MCF 10A (cell line): ENCODE data around the gene MEGF8. TPM values are rescaled to one million over a fixed set of nuclear protein-coding genes. Genes with fewer than 3 reads are reported as not detected.

Source experiments
- BruUV-seq: library from RNA; stranded (reverse); fragments of 400-500 nt; replicated peaks from 2 replicates; lab custom pipeline; 2021; lab: Mats Ljungman, UMichigan
- CTCF ChIA-PET: fragments of 300-600 bp; sonication (Branson Sonifier 250); formaldehyde crosslinking; extraction: SDS; loops from one replicate; lab custom pipeline; 2021; ENCODE audit warnings: antibody characterized with exemption, inconsistent platforms; lab: Yijun Ruan, JAX
- POLR2A ChIA-PET: fragments of 300-600, 350-650 bp; sonication (Branson Sonifier 250); formaldehyde crosslinking; extraction: SDS; loops from one replicate; lab custom pipeline; 2020; ENCODE audit warnings: antibody characterized with exemption, inconsistent platforms; lab: Yijun Ruan, JAX
- DNase-seq: peaks from one replicate; pipeline ENCODE4 v3.0.0-alpha.2; 2018; ENCODE audit not compliant: unreplicated experiment
- H3K27ac Mint-ChIP-seq: one replicate; pipeline ENCODE4 v1.8.0; 2022; ENCODE audit warnings: mild to moderate bottlenecking, low read depth, mixed read lengths; ENCODE audit not compliant: unreplicated experiment
- H3K27me3 Mint-ChIP-seq: one replicate; pipeline ENCODE4 v1.8.0; 2022; ENCODE audit warnings: mixed read lengths; ENCODE audit not compliant: insufficient read depth, unreplicated experiment
- H3K36me3 Mint-ChIP-seq: one replicate; pipeline ENCODE4 v1.8.0; 2022; ENCODE audit warnings: mild to moderate bottlenecking, moderate library complexity, mixed read lengths; ENCODE audit not compliant: insufficient read depth, unreplicated experiment
- H3K4me1 Mint-ChIP-seq: one replicate; pipeline ENCODE4 v1.8.0; 2022; ENCODE audit warnings: mixed read lengths; ENCODE audit not compliant: insufficient read depth, unreplicated experiment
- H3K4me3 Mint-ChIP-seq: one replicate; pipeline ENCODE4 v1.8.0; 2022; ENCODE audit warnings: mild to moderate bottlenecking, moderate library complexity, mixed read lengths; ENCODE audit not compliant: unreplicated experiment
- H3K9me3 Mint-ChIP-seq: one replicate; pipeline ENCODE4 v1.8.0; 2022; ENCODE audit warnings: mixed read lengths; ENCODE audit not compliant: unreplicated experiment
- intact Hi-C: fragments of 100-400 bp; cut with micrococcal nuclease; formaldehyde crosslinking; loops from 2 replicates; pipeline ENCODE4 v1.14.1; 2022
- total RNA-seq: library from RNA; stranded (reverse); gene quantifications from 2 replicates; pipeline ENCODE4 v1.2.3, GENCODE V29; 2022
- TF ChIP-seq, protein P1 (sequence below): fragments of 200-600 bp; IDR thresholded peaks from one replicate; pipeline ENCODE4 v1.8.0; 2022; ENCODE audit warnings: antibody characterized with exemption, mild to moderate bottlenecking; ENCODE audit not compliant: unreplicated experiment

Gene MEGF8
- total RNA-seq, 1 experiment from 2014 or later = 13.0 TPM

DNA sequence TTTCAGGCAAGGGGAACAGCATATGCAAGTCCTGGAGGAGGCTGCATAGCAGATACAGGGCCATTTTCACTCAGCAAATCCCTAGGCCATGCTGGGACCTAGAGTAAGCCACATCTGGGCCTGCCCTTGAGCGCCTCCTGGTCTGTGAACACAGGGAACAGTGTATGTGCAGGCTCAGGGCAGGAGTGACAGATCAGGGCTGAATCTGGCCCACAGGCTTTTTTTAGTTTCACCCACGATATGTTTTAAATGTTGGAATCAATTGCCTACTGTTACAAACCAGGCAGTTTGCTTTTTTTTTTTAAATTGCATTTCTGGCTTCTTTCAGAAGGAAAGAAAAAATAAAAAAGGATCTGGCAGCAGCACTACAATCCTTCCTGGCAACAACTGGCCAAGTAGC is 13.8 kb upstream of the MEGF8 start:
- no TSS peak for BruUV-seq
- peak; percentile 17 for DNase-seq
- TF ChIP-seq, protein P1, sequence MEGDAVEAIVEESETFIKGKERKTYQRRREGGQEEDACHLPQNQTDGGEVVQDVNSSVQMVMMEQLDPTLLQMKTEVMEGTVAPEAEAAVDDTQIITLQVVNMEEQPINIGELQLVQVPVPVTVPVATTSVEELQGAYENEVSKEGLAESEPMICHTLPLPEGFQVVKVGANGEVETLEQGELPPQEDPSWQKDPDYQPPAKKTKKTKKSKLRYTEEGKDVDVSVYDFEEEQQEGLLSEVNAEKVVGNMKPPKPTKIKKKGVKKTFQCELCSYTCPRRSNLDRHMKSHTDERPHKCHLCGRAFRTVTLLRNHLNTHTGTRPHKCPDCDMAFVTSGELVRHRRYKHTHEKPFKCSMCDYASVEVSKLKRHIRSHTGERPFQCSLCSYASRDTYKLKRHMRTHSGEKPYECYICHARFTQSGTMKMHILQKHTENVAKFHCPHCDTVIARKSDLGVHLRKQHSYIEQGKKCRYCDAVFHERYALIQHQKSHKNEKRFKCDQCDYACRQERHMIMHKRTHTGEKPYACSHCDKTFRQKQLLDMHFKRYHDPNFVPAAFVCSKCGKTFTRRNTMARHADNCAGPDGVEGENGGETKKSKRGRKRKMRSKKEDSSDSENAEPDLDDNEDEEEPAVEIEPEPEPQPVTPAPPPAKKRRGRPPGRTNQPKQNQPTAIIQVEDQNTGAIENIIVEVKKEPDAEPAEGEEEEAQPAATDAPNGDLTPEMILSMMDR = no peak
- CTCF ChIA-PET = no interaction called here
- H3K27me3 Mint-ChIP-seq = peaks cover 13% of the 10 kb centered on the region
- H3K4me1 Mint-ChIP-seq = peaks cover 12% of the 10 kb centered on the region
- H3K9me3 Mint-ChIP-seq = no peaks in the 10 kb centered on the region
- peaks cover 6% of the 10 kb centered on the region for H3K36me3 Mint-ChIP-seq
- intact Hi-C loops = no loop called here
- POLR2A ChIA-PET = no interaction called here
- H3K27ac Mint-ChIP-seq = no peak overlapping the region
- no peak overlapping the region for H3K4me3 Mint-ChIP-seq

DNA sequence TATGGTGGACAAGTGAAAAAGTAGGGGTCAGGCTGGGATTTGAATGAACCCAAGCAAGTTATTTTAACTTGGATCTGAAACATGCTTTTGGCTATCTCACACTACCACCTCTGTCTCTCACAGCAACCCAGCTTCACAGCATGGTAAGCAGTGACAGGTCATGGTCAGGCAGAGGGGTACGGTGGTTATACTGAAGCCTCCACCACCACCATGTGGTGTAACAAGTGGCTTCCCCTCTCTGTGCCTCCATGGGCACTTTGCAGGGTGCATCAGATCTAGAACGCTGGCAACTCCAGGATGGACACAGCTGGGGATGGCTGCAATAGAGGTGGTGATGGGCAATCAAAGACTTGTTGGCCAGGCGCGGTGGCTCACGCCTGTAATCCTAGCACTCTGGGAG is 13.1 kb upstream of the MEGF8 start:
- no peak overlapping the region for H3K27ac Mint-ChIP-seq

DNA sequence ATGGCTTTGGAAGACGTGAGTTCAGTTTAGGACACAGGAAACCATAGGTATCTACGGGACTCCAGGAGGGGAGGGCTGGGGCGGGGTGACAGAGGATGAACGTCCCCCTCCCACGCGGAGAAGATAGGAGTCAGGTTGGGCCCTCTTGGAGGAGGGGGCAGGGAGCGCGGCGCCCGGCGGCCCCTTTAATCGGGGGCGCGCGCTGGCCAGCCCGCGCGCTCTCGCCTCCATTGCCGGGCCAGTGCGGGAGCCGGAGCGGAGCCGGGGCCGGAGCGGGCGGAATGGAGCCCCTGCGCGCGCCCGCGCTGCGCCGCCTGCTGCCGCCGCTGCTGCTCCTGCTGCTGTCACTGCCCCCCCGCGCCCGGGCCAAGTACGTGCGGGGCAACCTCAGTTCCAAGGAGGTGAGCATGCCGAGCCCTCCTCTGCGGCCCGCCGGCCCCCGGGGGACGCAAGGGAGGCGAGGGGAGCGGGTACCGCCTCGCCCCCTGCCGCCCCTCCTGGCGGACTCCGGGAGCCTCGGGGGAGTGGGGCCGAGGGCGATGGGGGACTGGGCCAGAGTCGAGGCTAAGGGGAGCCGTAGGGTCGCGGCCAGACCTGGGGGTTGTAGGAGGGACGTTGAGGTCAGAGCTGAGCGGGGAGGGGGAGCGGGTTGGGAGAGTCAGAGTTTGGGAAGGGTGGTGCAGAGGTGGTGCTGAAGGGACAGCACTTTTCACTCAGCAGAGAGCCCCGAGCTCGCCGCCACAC is 12.2 kb upstream of the MEGF8 start, which contains the start of gene TMEM145:
Gene TMEM145, plus strand, starts transcription at position 214 of the 744 bp plus-strand sequence. Its CDS starts 68 bp downstream, at position 282.
- ChIA-PET POLR2A (interaction anchor here (0.8 kb wide), 2 partner anchors 9 to 11 kb away, joined by 3 to 6 read pairs; partner anchors contain the start of genes PAFAH1B3 and PRR19), CTCF (interaction anchor here (0.6 to 1.1 kb wide), 2 partner anchors 9 to 68 kb away, joined by 3 to 4 read pairs; no protein-coding TSS in a partner anchor)
- peak; percentile 34 for DNase-seq
- Mint-ChIP-seq H3K27ac (no peak within 1 kb of the TSS), H3K9me3 (no peaks in the 10 kb centered on the region), H3K4me1 (peaks cover 12% of the 10 kb centered on the region), H3K4me3 (peak within 1 kb of the TSS; percentile 66), H3K36me3 (peaks cover 6% of the 10 kb centered on the region), H3K27me3 (peaks cover 13% of the 10 kb centered on the region)
- BruUV-seq = no TSS peak
- TF ChIP-seq, protein P1 = peak; percentile 14
- intact Hi-C loops = no loop called here

More for the DNA sequence above, 13.1 kb upstream of the MEGF8 start:
- Mint-ChIP-seq H3K9me3 (no peaks in the 10 kb centered on the region), H3K36me3 (peaks cover 6% of the 10 kb centered on the region), H3K27me3 (peaks cover 13% of the 10 kb centered on the region), H3K4me1 (peaks cover 18% of the 10 kb centered on the region), H3K4me3 (peak overlapping the region; percentile 66)
- intact Hi-C loops = no loop called here
- CTCF ChIA-PET = no interaction called here
- DNase-seq = no peak
- BruUV-seq = no TSS peak
- POLR2A ChIA-PET = no interaction called here
- TF ChIP-seq, protein P1 = no peak
